ENCODE results near the gene FUT7.

- no peak for TF ChIP-seq CTCF (IDR thresholded peaks at IDR 0.05)
- no peak for TF ChIP-seq POLR2A (IDR thresholded peaks at IDR 0.05; ENCODE audit: low read depth)
- no peak for TF ChIP-seq EP300 (IDR thresholded peaks at IDR 0.05)
Observed at GRCh38 chr9:137022662-137023008, 9.3 kb downstream of the FUT7 start.

Data from esophagus muscularis mucosa (tissue), 4 donors.